Mesendoderm (in vitro differentiated cells): Measurements from ENCODE around the gene GLRX5.

Experiments
- DNase-seq: peaks from one replicate; pipeline ENCODE4 v3.0.0; 2013
- H2AK5ac ChIP-seq: 2 replicates; pipeline ENCODE4 v1.6.1; 2013; ENCODE audit warnings: low read length, inconsistent platforms
- H2BK120ac ChIP-seq: 2 replicates; pipeline ENCODE4 v1.6.1; 2013; ENCODE audit warnings: low read depth, mild to moderate bottlenecking, low read length, moderate library complexity, mixed read lengths
- H2BK15ac ChIP-seq: replicated peaks from 2 replicates; pipeline ENCODE4 v1.6.1; 2013; ENCODE audit warnings: low read depth, mild to moderate bottlenecking, moderate library complexity
- H2BK5ac ChIP-seq: 2 replicates; pipeline ENCODE4 v1.6.1; 2013; ENCODE audit warnings: low read length, inconsistent platforms
- H3K18ac ChIP-seq: 2 replicates; pipeline ENCODE4 v1.6.1; 2013; ENCODE audit warnings: mild to moderate bottlenecking, low read length, mixed read lengths
- H3K23ac ChIP-seq: one replicate; pipeline ENCODE4 v1.6.1; 2013; ENCODE audit warnings: low read length
- H3K27ac ChIP-seq: 2 replicates; pipeline ENCODE4 v1.5.1; 2013; ENCODE audit warnings: low read depth, mild to moderate bottlenecking, inconsistent platforms, low read length, moderate library complexity
- H3K27me3 ChIP-seq: 2 replicates; pipeline ENCODE4 v1.6.1; 2013; ENCODE audit warnings: low read length, control low read depth, mild to moderate bottlenecking, inconsistent platforms; ENCODE audit not compliant: insufficient read depth, poor library complexity
- H3K36me3 ChIP-seq: 2 replicates; pipeline ENCODE4 v1.6.1; 2013; ENCODE audit warnings: low read length, inconsistent platforms; ENCODE audit not compliant: control insufficient read depth, insufficient read depth
- H3K4ac ChIP-seq: one replicate; pipeline ENCODE4 v1.6.1; 2013; ENCODE audit warnings: low read depth, mild to moderate bottlenecking, low read length, moderate library complexity
- H3K4me1 ChIP-seq: 2 replicates; pipeline ENCODE4 v1.6.1; 2013; ENCODE audit warnings: low read depth, low read length, inconsistent platforms; ENCODE audit not compliant: control insufficient read depth
- H3K4me2 ChIP-seq: 2 replicates; pipeline ENCODE4 v1.6.1; 2013; ENCODE audit warnings: low read length
- H3K4me3 ChIP-seq: 2 replicates; pipeline ENCODE4 v1.5.1; 2013; ENCODE audit warnings: mild to moderate bottlenecking, low read length
- H3K56ac ChIP-seq: one replicate; pipeline ENCODE4 v1.6.1; 2013; ENCODE audit warnings: low read length
- H3K79me1 ChIP-seq: 2 replicates; pipeline ENCODE4 v1.6.1; 2013; ENCODE audit warnings: low read length, inconsistent platforms
- H3K79me2 ChIP-seq: 2 replicates; pipeline ENCODE4 v1.6.1; 2013; ENCODE audit warnings: mild to moderate bottlenecking, low read length; ENCODE audit not compliant: control insufficient read depth, insufficient read depth
- H3K9ac ChIP-seq: 2 replicates; pipeline ENCODE4 v1.6.1; 2013; ENCODE audit warnings: low read length, inconsistent platforms
- H4K5ac ChIP-seq: one replicate; pipeline ENCODE4 v1.6.1; 2013; ENCODE audit warnings: low read length
- H4K8ac ChIP-seq: one replicate; pipeline ENCODE4 v1.6.1; 2013; ENCODE audit warnings: low read depth, mild to moderate bottlenecking, control low read depth, low read length, moderate library complexity
- WGBS: extraction: QIAGEN DNeasy Blood & Tissue Kit; methylation state at CpG from one replicate; pipeline ENCODE4 v1.1.7; 2013; ENCODE audit warnings: low lambda C conversion rate, missing lambda C conversion rate; ENCODE audit not compliant: insufficient coverage; ENCODE audit errors: extremely low coverage; 5-methylcytosine and 5-hydroxymethylcytosine counted together

GLRX5 gene

DNA sequence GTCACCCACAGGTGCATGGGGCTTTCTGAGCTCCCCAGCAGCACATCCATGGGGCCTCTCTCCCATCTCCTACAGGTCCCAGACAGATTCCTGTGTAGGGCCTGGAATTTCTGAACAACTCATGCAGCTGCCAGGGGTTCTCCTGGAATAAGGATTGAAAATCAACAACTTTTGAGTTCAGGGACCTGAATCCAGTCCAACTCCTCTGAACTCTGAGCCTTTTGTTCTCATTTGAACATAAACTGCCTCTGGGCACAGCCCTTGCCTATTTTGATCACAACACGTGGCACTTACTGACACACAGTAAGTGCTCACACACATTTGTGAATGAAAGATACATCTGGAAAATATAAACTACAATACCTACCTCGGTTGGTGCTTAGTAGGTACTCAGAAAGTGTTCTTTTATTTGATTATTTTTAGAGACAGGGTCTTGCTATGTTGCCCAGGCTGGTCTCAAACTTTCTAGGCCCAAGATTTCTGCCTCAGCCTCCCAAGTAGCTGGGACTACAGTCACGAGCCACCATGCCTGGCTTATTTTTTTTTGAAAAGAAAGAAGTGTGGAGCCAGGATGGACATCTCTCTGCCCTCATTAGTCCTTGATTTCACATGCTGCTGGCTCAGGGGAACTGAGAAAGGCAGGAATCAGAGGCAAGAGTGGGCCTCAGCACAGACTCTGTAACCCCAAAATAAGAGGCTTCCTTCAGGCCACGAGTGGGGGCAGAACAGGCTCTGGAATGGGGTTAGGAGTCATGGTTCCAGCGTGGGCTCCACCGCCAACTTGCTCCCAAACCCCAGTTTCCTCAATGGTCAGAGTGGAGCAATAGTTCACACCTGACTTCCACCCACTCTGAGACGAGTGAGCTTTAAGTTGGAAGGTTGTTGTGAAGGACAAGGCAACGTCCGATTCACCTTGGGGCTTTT lies 45.4 kb upstream of the GLRX5 start:
- Histone ChIP-seq H3K27me3 (no peaks in the 10 kb centered on the region), H3K4ac (no peak overlapping the region), H4K5ac (no peak overlapping the region), H3K36me3 (no peaks in the 10 kb centered on the region), H3K4me2 (no peak overlapping the region), H2BK5ac (no peak overlapping the region), H3K79me1 (no peaks in the 10 kb centered on the region), H3K4me3 (no peak overlapping the region), H3K79me2 (no peaks in the 10 kb centered on the region), H3K9ac (no peak overlapping the region), H3K56ac (no peak overlapping the region), H2AK5ac (no peak overlapping the region), H4K8ac (no peak overlapping the region), H3K18ac (no peak overlapping the region), H2BK15ac (no peak overlapping the region), H2BK120ac (no peak overlapping the region), H3K27ac (no peak overlapping the region), H3K23ac (no peak overlapping the region), H3K4me1 (no peaks in the 10 kb centered on the region)
- no peak for DNase-seq
- no CpG with 5 or more reads among the region's 9 CpGs for WGBS

DNA sequence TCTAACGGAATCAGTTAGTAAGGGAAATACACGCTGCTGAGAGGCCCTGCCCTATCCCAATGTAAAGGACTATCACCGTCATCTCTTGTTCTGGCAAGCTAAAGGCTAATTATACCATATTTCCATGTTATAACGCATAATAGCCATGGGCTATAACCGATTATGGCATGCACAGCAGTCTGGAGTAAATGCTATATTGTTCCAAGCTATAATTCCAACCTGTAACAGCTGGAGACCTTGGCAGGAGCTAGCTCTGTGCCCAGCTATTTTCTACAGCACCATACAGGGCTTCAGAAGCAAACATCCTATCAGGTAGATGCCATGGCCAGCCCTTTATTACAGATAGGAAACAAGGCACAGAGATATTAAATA lies 44.7 kb upstream of the GLRX5 start:
- H3K4me2 ChIP-seq = no peak overlapping the region
- H3K9ac ChIP-seq = no peak overlapping the region
- no peak overlapping the region for H3K56ac ChIP-seq
- H3K4me1 ChIP-seq = no peaks in the 10 kb centered on the region
- no peaks in the 10 kb centered on the region for H3K27me3 ChIP-seq
- no peak overlapping the region for H3K4me3 ChIP-seq
- H2BK5ac ChIP-seq = no peak overlapping the region
- H3K18ac ChIP-seq = no peak overlapping the region
- no peak for DNase-seq
- no peak overlapping the region for H2AK5ac ChIP-seq
- no peaks in the 10 kb centered on the region for H3K36me3 ChIP-seq
- H2BK120ac ChIP-seq = no peak overlapping the region
- no peak overlapping the region for H4K8ac ChIP-seq
- H3K27ac ChIP-seq = no peak overlapping the region
- no peaks in the 10 kb centered on the region for H3K79me2 ChIP-seq
- WGBS = no CpG with 5 or more reads among the region's 5 CpGs
- no peaks in the 10 kb centered on the region for H3K79me1 ChIP-seq
- H3K4ac ChIP-seq = no peak overlapping the region
- no peak overlapping the region for H3K23ac ChIP-seq
- no peak overlapping the region for H2BK15ac ChIP-seq
- H4K5ac ChIP-seq = no peak overlapping the region

DNA sequence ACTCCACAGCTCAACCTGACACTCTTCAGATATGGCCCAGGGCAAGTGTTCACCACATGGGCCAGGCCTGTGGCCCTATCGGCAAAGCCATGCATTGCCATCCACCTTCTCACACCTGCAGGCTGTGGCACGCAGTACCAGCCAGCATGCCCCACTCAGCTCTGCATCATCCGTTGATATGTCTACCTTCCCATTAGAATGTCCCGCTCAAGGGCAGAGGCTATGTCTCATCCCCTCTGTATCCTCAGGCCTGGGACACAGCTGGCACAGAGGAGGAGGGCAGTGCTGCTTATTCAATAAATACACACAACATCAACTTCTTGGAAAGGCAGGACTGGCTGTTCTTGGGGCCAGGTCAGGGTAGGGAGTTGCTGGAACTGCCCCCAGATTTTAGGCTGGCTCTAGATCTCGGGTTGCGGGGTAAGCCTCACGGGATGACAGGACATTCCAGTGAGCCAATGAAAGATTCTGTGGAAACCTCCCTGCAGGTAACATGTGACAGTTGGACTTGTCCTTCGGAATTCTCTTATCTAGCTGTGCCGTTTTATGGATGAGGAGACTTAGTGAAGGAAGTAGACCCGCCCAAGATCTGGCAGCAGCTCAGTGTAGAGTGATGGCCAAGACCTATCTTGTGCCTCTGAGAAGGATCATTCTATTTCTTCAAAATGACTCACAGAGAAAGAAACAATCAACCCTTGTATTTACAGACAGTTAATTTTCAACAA lies 44.0 kb upstream of the GLRX5 start:
- no peak overlapping the region for H3K23ac ChIP-seq
- H3K4me1 ChIP-seq = no peaks in the 10 kb centered on the region
- H3K4me3 ChIP-seq = no peak overlapping the region
- H3K56ac ChIP-seq = no peak overlapping the region
- H3K36me3 ChIP-seq = no peaks in the 10 kb centered on the region
- no peak overlapping the region for H3K9ac ChIP-seq
- DNase-seq = no peak
- WGBS = no CpG with 5 or more reads among the region's 10 CpGs
- no peak overlapping the region for H3K4me2 ChIP-seq
- H2BK120ac ChIP-seq = no peak overlapping the region
- no peak overlapping the region for H4K8ac ChIP-seq
- no peak overlapping the region for H3K27ac ChIP-seq
- H3K79me1 ChIP-seq = no peaks in the 10 kb centered on the region
- H2BK5ac ChIP-seq = no peak overlapping the region
- H3K27me3 ChIP-seq = no peaks in the 10 kb centered on the region
- H3K4ac ChIP-seq = no peak overlapping the region
- no peaks in the 10 kb centered on the region for H3K79me2 ChIP-seq
- H4K5ac ChIP-seq = no peak overlapping the region
- H3K18ac ChIP-seq = no peak overlapping the region
- no peak overlapping the region for H2BK15ac ChIP-seq
- no peak overlapping the region for H2AK5ac ChIP-seq

DNA sequence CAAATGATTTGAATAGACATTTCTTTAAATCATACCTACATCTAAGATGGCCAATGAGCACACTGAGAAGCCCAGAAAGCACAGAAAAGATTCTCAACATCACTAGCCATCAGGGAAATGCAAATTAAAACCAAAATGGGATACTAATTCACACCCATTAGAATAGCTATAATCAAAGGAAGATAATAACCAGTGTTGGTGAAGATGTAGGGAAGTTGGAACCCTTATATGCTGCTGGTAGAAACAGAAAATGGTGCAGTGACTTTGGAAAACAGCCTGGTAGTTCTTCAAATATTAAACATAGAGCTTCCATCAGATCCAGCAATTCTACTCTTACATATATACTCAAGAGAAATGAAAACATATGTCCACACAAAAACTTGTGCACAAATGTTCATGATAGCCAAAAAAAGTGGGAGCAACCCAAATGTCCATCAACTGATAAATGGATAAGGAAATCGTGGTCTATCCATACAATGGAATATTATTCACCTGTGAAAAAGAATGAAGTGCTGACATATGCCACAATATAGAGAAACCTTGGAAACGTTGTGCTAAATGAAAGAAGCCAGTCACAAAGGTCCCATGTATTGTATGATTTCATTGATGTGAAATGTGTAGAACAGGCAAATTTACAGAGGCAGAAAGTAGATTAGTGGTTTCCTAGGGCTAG lies 42.8 kb upstream of the GLRX5 start:
- no peaks in the 10 kb centered on the region for H3K36me3 ChIP-seq
- no peak overlapping the region for H2BK5ac ChIP-seq
- peaks cover 8% of the 10 kb centered on the region for H3K4me1 ChIP-seq
- H2BK120ac ChIP-seq = no peak overlapping the region
- no peak for DNase-seq
- no peak overlapping the region for H2AK5ac ChIP-seq
- H3K79me1 ChIP-seq = no peaks in the 10 kb centered on the region
- no peak overlapping the region for H3K4me2 ChIP-seq
- H3K27me3 ChIP-seq = no peaks in the 10 kb centered on the region
- H3K27ac ChIP-seq = no peak overlapping the region
- H3K18ac ChIP-seq = no peak overlapping the region
- H3K9ac ChIP-seq = no peak overlapping the region
- no peak overlapping the region for H4K5ac ChIP-seq
- H2BK15ac ChIP-seq = no peak overlapping the region
- H3K56ac ChIP-seq = no peak overlapping the region
- no peak overlapping the region for H3K4ac ChIP-seq
- no peak overlapping the region for H3K4me3 ChIP-seq
- no peak overlapping the region for H3K23ac ChIP-seq
- WGBS = no CpG with 5 or more reads among the region's 2 CpGs
- H4K8ac ChIP-seq = no peak overlapping the region
- H3K79me2 ChIP-seq = no peaks in the 10 kb centered on the region

DNA sequence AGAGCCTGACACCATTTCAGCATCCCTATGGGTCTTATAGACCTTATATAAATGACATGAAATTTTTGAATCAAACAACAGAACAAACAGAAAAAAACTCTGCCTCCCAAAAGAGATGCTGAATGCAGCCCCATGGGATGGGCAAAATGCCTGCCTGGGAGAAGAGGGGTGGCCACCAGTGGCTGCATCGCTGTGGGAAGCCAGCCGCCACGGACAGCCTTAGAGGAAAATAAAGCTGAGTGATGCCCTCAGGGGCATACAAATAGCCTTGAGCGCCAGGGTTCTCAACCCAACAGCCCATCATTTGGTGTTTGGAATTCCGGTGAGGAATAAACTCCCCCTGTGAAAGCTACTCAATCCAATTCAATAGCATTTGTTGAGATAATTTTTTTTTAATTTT lies 41.3 kb upstream of the GLRX5 start:
- Histone ChIP-seq H3K27me3 (no peaks in the 10 kb centered on the region), H3K23ac (no peak overlapping the region), H3K27ac (no peak overlapping the region), H3K4me2 (no peak overlapping the region), H2BK120ac (no peak overlapping the region), H3K4me1 (peaks cover 9% of the 10 kb centered on the region), H2BK15ac (no peak overlapping the region), H3K56ac (no peak overlapping the region), H4K5ac (no peak overlapping the region), H3K4ac (no peak overlapping the region), H2AK5ac (no peak overlapping the region), H3K4me3 (no peak overlapping the region), H3K9ac (no peak overlapping the region), H2BK5ac (no peak overlapping the region), H3K79me1 (no peaks in the 10 kb centered on the region), H3K18ac (no peak overlapping the region), H3K36me3 (no peaks in the 10 kb centered on the region), H3K79me2 (no peaks in the 10 kb centered on the region), H4K8ac (no peak overlapping the region)
- no peak for DNase-seq
- no CpG with 5 or more reads among the region's 5 CpGs for WGBS
